Astrocyte (in vitro differentiated cells and primary cell): ENCODE data around the gene SUSD3. TPM values are rescaled to one million over a fixed set of nuclear protein-coding genes. Genes with fewer than 3 reads are reported as not detected.

Experiments
- DNase-seq: peaks from one replicate; pipeline ENCODE4 v3.0.0-alpha.2; 2010; ENCODE audit warnings: low read depth
- FAIRE-seq: peaks from 2 replicates; lab custom pipeline; 2011; peaks lifted over from hg19 to GRCh38; lab: Jason Lieb, UNC
- H2AFZ ChIP-seq: 2 replicates; pipeline ENCODE4 v1.6.0; 2012; ENCODE audit warnings: low read depth, low read length, inconsistent platforms
- H3K27ac ChIP-seq: 2 replicates; pipeline ENCODE4 v1.5.1; 2011; ENCODE audit warnings: low read depth, low read length, inconsistent platforms
- H3K27me3 ChIP-seq: 2 replicates; pipeline ENCODE4 v1.6.0; 2011; ENCODE audit warnings: low read length, inconsistent platforms; ENCODE audit not compliant: insufficient read depth
- H3K36me3 ChIP-seq: 2 replicates; pipeline ENCODE4 v1.5.1; 2011; ENCODE audit warnings: low read length, inconsistent platforms; ENCODE audit not compliant: insufficient read depth
- H3K4me1 ChIP-seq: 2 replicates; pipeline ENCODE4 v1.5.1; 2011; ENCODE audit warnings: low read length, inconsistent platforms; ENCODE audit not compliant: insufficient read depth
- H3K4me2 ChIP-seq: 2 replicates; pipeline ENCODE4 v1.6.0; 2012; ENCODE audit warnings: low read length, inconsistent platforms
- H3K4me3 ChIP-seq: 2 replicates; pipeline ENCODE4 v1.5.1; 2011; ENCODE audit warnings: low read depth, mild to moderate bottlenecking, low read length, inconsistent platforms; ENCODE audit not compliant: insufficient read depth
- H3K79me2 ChIP-seq: 2 replicates; pipeline ENCODE4 v1.6.0; 2012; ENCODE audit warnings: mild to moderate bottlenecking, low read length, inconsistent platforms; ENCODE audit not compliant: insufficient read depth
- H3K9ac ChIP-seq: 2 replicates; pipeline ENCODE4 v1.6.0; 2012; ENCODE audit warnings: mild to moderate bottlenecking, low read length, inconsistent platforms
- H3K9me3 ChIP-seq: 2 replicates; pipeline ENCODE4 v1.5.1; 2012; ENCODE audit warnings: low read depth, mild to moderate bottlenecking, low read length, inconsistent platforms; ENCODE audit not compliant: insufficient read depth
- H4K20me1 ChIP-seq: 2 replicates; pipeline ENCODE4 v1.6.0; 2012; ENCODE audit warnings: low read length, inconsistent platforms; ENCODE audit not compliant: insufficient read depth
- H3K27ac Mint-ChIP-seq: one replicate; pipeline ENCODE4 v1.8.0; 2021; ENCODE audit warnings: mild to moderate bottlenecking, mixed read lengths; ENCODE audit not compliant: unreplicated experiment
- H3K27me3 Mint-ChIP-seq: one replicate; pipeline ENCODE4 v1.8.0; 2021; ENCODE audit warnings: low read depth, mixed read lengths; ENCODE audit not compliant: unreplicated experiment
- H3K36me3 Mint-ChIP-seq: one replicate; pipeline ENCODE4 v1.8.0; 2021; ENCODE audit warnings: low read depth, mixed read lengths; ENCODE audit not compliant: unreplicated experiment
- H3K4me1 Mint-ChIP-seq: one replicate; pipeline ENCODE4 v1.8.0; 2021; ENCODE audit warnings: low read depth, mixed read lengths; ENCODE audit not compliant: unreplicated experiment
- H3K4me3 Mint-ChIP-seq: one replicate; pipeline ENCODE4 v1.8.0; 2021; ENCODE audit warnings: mild to moderate bottlenecking, moderate library complexity, mixed read lengths; ENCODE audit not compliant: unreplicated experiment
- H3K9me3 Mint-ChIP-seq: one replicate; pipeline ENCODE4 v1.8.0; 2021; ENCODE audit warnings: mild to moderate bottlenecking, mixed read lengths; ENCODE audit not compliant: unreplicated experiment
- CTCF ChIP-seq: IDR thresholded peaks from 2 replicates; pipeline ENCODE4 v1.5.1; 2011; ENCODE audit warnings: low read depth, mild to moderate bottlenecking, inconsistent platforms, low read length, moderate library complexity; ENCODE audit not compliant: insufficient read depth
- EZH2 ChIP-seq: IDR thresholded peaks from 2 replicates; pipeline ENCODE4 v1.6.1; 2012; ENCODE audit warnings: mild to moderate bottlenecking, low read length, inconsistent platforms; ENCODE audit not compliant: insufficient read depth
- total RNA-seq: library from RNA; stranded (reverse); gene quantifications from 2 replicates; pipeline ENCODE4 v1.2.1, GENCODE V29; 2021

Gene SUSD3
- total RNA-seq, 1 donor from 2014 or later = not detected

GRCh38 chr9:93121316-93122241 is 63.1 kb downstream of the SUSD3 start:
- H3K27ac Mint-ChIP-seq = no peak overlapping the region
- peaks cover 4% of the 10 kb centered on the region for H3K36me3 Mint-ChIP-seq
- DNase-seq (no peak), FAIRE-seq (no peak)
- no peak overlapping the region for H3K9ac ChIP-seq
- H3K36me3 ChIP-seq = no peaks in the 10 kb centered on the region
- peaks cover 12% of the 10 kb centered on the region for H3K4me1 ChIP-seq
- peaks cover 11% of the 10 kb centered on the region for H4K20me1 ChIP-seq
- no peak overlapping the region for H3K4me2 ChIP-seq
- H3K4me3 ChIP-seq = no peak overlapping the region
- H3K79me2 ChIP-seq = no peaks in the 10 kb centered on the region
- H3K27ac ChIP-seq = no peak overlapping the region
- no peak overlapping the region for H2AFZ ChIP-seq
- no peak overlapping the region for H3K4me3 Mint-ChIP-seq
- H3K4me1 Mint-ChIP-seq = peaks cover 3% of the 10 kb centered on the region
- no peaks in the 10 kb centered on the region for H3K9me3 ChIP-seq
- TF ChIP-seq EZH2 (no peak), CTCF (no peak)
- H3K27me3 Mint-ChIP-seq = peaks cover 9% of the 10 kb centered on the region
- no peaks in the 10 kb centered on the region for H3K9me3 Mint-ChIP-seq
- no peaks in the 10 kb centered on the region for H3K27me3 ChIP-seq

GRCh38 chr9:93122721-93123221 is 64.3 kb downstream of the SUSD3 start:
- Mint-ChIP-seq H3K36me3 (peaks cover 4% of the 10 kb centered on the region), H3K9me3 (no peaks in the 10 kb centered on the region), H3K27me3 (peaks cover 8% of the 10 kb centered on the region), H3K4me1 (peaks cover 12% of the 10 kb centered on the region), H3K27ac (no peak overlapping the region), H3K4me3 (no peak overlapping the region)
- no peak overlapping the region for H3K4me3 ChIP-seq
- FAIRE-seq (no peak), DNase-seq (no peak)
- no peak for TF ChIP-seq CTCF
- TF ChIP-seq EZH2 = no peak
- no peaks in the 10 kb centered on the region for H3K36me3 ChIP-seq
- peaks cover 23% of the 10 kb centered on the region for H4K20me1 ChIP-seq
- no peak overlapping the region for H3K4me2 ChIP-seq
- H2AFZ ChIP-seq = no peak overlapping the region
- no peaks in the 10 kb centered on the region for H3K27me3 ChIP-seq
- no peaks in the 10 kb centered on the region for H3K79me2 ChIP-seq
- no peak overlapping the region for H3K27ac ChIP-seq
- peaks cover 19% of the 10 kb centered on the region for H3K4me1 ChIP-seq
- no peaks in the 10 kb centered on the region for H3K9me3 ChIP-seq
- H3K9ac ChIP-seq = no peak overlapping the region
